ENCODE results near the gene PITX1.

- no peak for TF ChIP-seq CTCF (IDR thresholded peaks at IDR 0.05; ENCODE audit: extremely low read depth in 1 of 2, insufficient read depth in 1 of 2, low read depth in 1 of 2, low read length in 2 of 2)
- TF ChIP-seq POLR2A (IDR thresholded peaks at IDR 0.05; ENCODE audit: low read depth, low read length): no peak
- no peak for TF ChIP-seq POLR2AphosphoS5 (IDR thresholded peaks at IDR 0.05; ENCODE audit: insufficient read depth, low read depth, low read length)
- TF ChIP-seq MAX (IDR thresholded peaks at IDR 0.05; ENCODE audit: insufficient read depth, insufficient read length): no peak
- TF ChIP-seq JUN (IDR thresholded peaks at IDR 0.05; ENCODE audit: borderline replicate concordance, insufficient read depth, insufficient read length, low read depth): no peak
Measured at GRCh38 chr5:135034963-135035677, 1.1 kb upstream of the PITX1 start.
